ENCODE results near the gene SVOP. TPM values are rescaled to one million over a fixed set of nuclear protein-coding genes. Genes with fewer than 3 reads are reported as not detected.

Gene SVOP
- total RNA-seq, 2 experiments from 2014 or later, result not detected

GRCh38 chr12:108916336-108916735 lies 104.5 kb downstream of the SVOP start:
- Histone ChIP-seq H3K4me3 (ENCODE audit: low read length) (no peak overlapping the region), H3K4me1 (ENCODE audit: insufficient read depth, low read length) (no peaks in the 10 kb centered on the region), H3K36me3 (ENCODE audit: insufficient read depth, low read length) (no peaks in the 10 kb centered on the region), H3K9me3 (ENCODE audit: control insufficient read depth in 1 of 2, insufficient read depth in 1 of 2, low read length in 2 of 2) (peaks cover 0 to 12% of the 10 kb centered on the region in 2 experiments), H3K27me3 (ENCODE audit: control insufficient read depth in 1 of 2, insufficient read depth in 2 of 2, low read length in 2 of 2) (no peaks in the 10 kb centered on the region), H3K27ac (ENCODE audit: low read depth in 1 of 2, low read length in 2 of 2) (no peak overlapping the region)
- H3K4me1 Mint-ChIP-seq (ENCODE audit: low read depth), result no peaks in the 10 kb centered on the region
- H3K36me3 Mint-ChIP-seq (ENCODE audit: low read depth), result no peaks in the 10 kb centered on the region
- H3K27ac Mint-ChIP-seq, result no peak overlapping the region
- peaks cover 1% of the 10 kb centered on the region for H3K9me3 Mint-ChIP-seq
- no peaks in the 10 kb centered on the region for H3K27me3 Mint-ChIP-seq
- no peak overlapping the region for H3K4me3 Mint-ChIP-seq
- DNase-seq (no peak), ATAC-seq (ENCODE audit: poor library complexity) (no peak)
- CTCF ChIA-PET, result no interaction called here
- intact Hi-C loops (cut with DNase I, micrococcal nuclease), result no loop called here
- POLR2A ChIA-PET, result no interaction called here
- TF ChIP-seq CTCF (IDR thresholded peaks at IDR 0.05), result no peak

GRCh38 chr12:108915632-108916133 lies 105.2 kb downstream of the SVOP start:
- no peak for TF ChIP-seq CTCF (IDR thresholded peaks at IDR 0.05)
- H3K4me1 Mint-ChIP-seq (ENCODE audit: low read depth), result no peaks in the 10 kb centered on the region
- ATAC-seq (ENCODE audit: poor library complexity) (no peak), DNase-seq (no peak)
- no peak overlapping the region for H3K4me3 Mint-ChIP-seq
- Histone ChIP-seq H3K36me3 (ENCODE audit: insufficient read depth, low read length) (no peaks in the 10 kb centered on the region), H3K9me3 (ENCODE audit: control insufficient read depth in 1 of 2, insufficient read depth in 1 of 2, low read length in 2 of 2) (peaks cover 0 to 12% of the 10 kb centered on the region in 2 experiments), H3K4me3 (ENCODE audit: low read length) (no peak overlapping the region), H3K27ac (ENCODE audit: low read depth in 1 of 2, low read length in 2 of 2) (no peak overlapping the region), H3K4me1 (ENCODE audit: insufficient read depth, low read length) (no peaks in the 10 kb centered on the region), H3K27me3 (ENCODE audit: control insufficient read depth in 1 of 2, insufficient read depth in 2 of 2, low read length in 2 of 2) (no peaks in the 10 kb centered on the region)
- H3K36me3 Mint-ChIP-seq (ENCODE audit: low read depth), result no peaks in the 10 kb centered on the region
- H3K27ac Mint-ChIP-seq, result no peak overlapping the region
- ChIA-PET POLR2A (no interaction called here), CTCF (no interaction called here)
- intact Hi-C loops (cut with DNase I, micrococcal nuclease), result no loop called here
- H3K9me3 Mint-ChIP-seq, result peaks cover 1% of the 10 kb centered on the region
- H3K27me3 Mint-ChIP-seq, result no peaks in the 10 kb centered on the region

- ChIA-PET CTCF (no interaction called here), POLR2A (no interaction called here)
- Histone ChIP-seq H3K4me3 (ENCODE audit: low read length) (no peak overlapping the region), H3K27me3 (ENCODE audit: control insufficient read depth in 1 of 2, insufficient read depth in 2 of 2, low read length in 2 of 2) (no peaks in the 10 kb centered on the region), H3K4me1 (ENCODE audit: insufficient read depth, low read length) (no peaks in the 10 kb centered on the region), H3K36me3 (ENCODE audit: insufficient read depth, low read length) (no peaks in the 10 kb centered on the region), H3K27ac (ENCODE audit: low read depth in 1 of 2, low read length in 2 of 2) (no peak overlapping the region), H3K9me3 (ENCODE audit: control insufficient read depth in 1 of 2, insufficient read depth in 1 of 2, low read length in 2 of 2) (peaks cover 0 to 4% of the 10 kb centered on the region in 2 experiments)
- H3K27me3 Mint-ChIP-seq, result no peaks in the 10 kb centered on the region
- no peaks in the 10 kb centered on the region for H3K9me3 Mint-ChIP-seq
- TF ChIP-seq CTCF (IDR thresholded peaks at IDR 0.05), result no peak
- ATAC-seq (ENCODE audit: poor library complexity) (no peak), DNase-seq (peak in 2 of 14 experiments; percentile 36 to 52)
- H3K4me3 Mint-ChIP-seq, result no peak overlapping the region
- no peaks in the 10 kb centered on the region for H3K36me3 Mint-ChIP-seq (ENCODE audit: low read depth)
- intact Hi-C loops (cut with DNase I, micrococcal nuclease), result no loop called here
- H3K27ac Mint-ChIP-seq, result no peak overlapping the region
- no peaks in the 10 kb centered on the region for H3K4me1 Mint-ChIP-seq (ENCODE audit: low read depth)
Observed at GRCh38 chr12:108914121-108914531, 106.7 kb downstream of the SVOP start.
